Parathyroid adenoma (tissue), 2 donors: ENCODE measurements around the gene AIMP1.

ENCODE experiments used
- H2AFZ ChIP-seq: fragments of 300-600 bp; sonication (generic); one replicate; pipeline ENCODE4 v1.7.0; 2017; ENCODE audit warnings: antibody characterized with exemption, mild to moderate bottlenecking
- H3K27ac ChIP-seq: fragments of 300-600 bp; sonication (generic); one replicate; pipeline ENCODE4 v1.7.0; 2017
- H3K27me3 ChIP-seq: fragments of 300-600 bp; sonication (generic); one replicate; pipeline ENCODE4 v1.7.0; 2017; ENCODE audit warnings: low read length; ENCODE audit not compliant: control insufficient read depth, insufficient read depth
- H3K36me3 ChIP-seq: fragments of 300-600 bp; sonication (generic); one replicate; pipeline ENCODE4 v1.7.0; 2017; ENCODE audit warnings: low read length; ENCODE audit not compliant: control insufficient read depth, insufficient read depth
- H3K4me1 ChIP-seq: fragments of 300-600 bp; sonication (generic); one replicate; pipeline ENCODE4 v1.7.0; 2017; ENCODE audit warnings: control low read depth
- H3K4me2 ChIP-seq: fragments of 300-600 bp; sonication (generic); one replicate; pipeline ENCODE4 v1.7.0; 2017; ENCODE audit warnings: low read length
- H3K4me3 ChIP-seq: fragments of 300-600 bp; sonication (generic); one replicate; pipeline ENCODE4 v1.7.0; 2017; ENCODE audit warnings: low read depth, low read length
- H3K79me2 ChIP-seq: fragments of 300-600 bp; sonication (generic); one replicate; pipeline ENCODE4 v1.7.0; 2017; ENCODE audit warnings: control low read depth
- H3K9ac ChIP-seq: fragments of 300-600 bp; sonication (generic); one replicate; pipeline ENCODE4 v1.7.0; 2017; ENCODE audit warnings: mild to moderate bottlenecking
- H3K9me3 ChIP-seq: fragments of 300-600 bp; sonication (generic); one replicate; pipeline ENCODE4 v1.7.0; 2017; ENCODE audit warnings: low read length; ENCODE audit not compliant: control insufficient read depth
- TF ChIP-seq, protein P1 (sequence below): fragments of 300-600 bp; sonication (generic); IDR thresholded peaks from one replicate; pipeline ENCODE4 v1.7.0; 2017; ENCODE audit warnings: antibody characterized with exemption, mild to moderate bottlenecking
- donor health status: primary hyperparathyroidism.

Gene AIMP1

GRCh38 chr4:106305435-106306055 is 10.8 kb upstream of the AIMP1 start:
- Histone ChIP-seq H3K27me3 (no peaks in the 10 kb centered on the region), H3K4me3 (no peak overlapping the region), H3K36me3 (no peaks in the 10 kb centered on the region), H3K79me2 (peaks cover 11% of the 10 kb centered on the region), H3K27ac (no peak overlapping the region), H2AFZ (no peak overlapping the region), H3K9me3 (no peaks in the 10 kb centered on the region), H3K4me1 (no peaks in the 10 kb centered on the region), H3K4me2 (no peak overlapping the region), H3K9ac (no peak overlapping the region)
- TF ChIP-seq, protein P1, sequence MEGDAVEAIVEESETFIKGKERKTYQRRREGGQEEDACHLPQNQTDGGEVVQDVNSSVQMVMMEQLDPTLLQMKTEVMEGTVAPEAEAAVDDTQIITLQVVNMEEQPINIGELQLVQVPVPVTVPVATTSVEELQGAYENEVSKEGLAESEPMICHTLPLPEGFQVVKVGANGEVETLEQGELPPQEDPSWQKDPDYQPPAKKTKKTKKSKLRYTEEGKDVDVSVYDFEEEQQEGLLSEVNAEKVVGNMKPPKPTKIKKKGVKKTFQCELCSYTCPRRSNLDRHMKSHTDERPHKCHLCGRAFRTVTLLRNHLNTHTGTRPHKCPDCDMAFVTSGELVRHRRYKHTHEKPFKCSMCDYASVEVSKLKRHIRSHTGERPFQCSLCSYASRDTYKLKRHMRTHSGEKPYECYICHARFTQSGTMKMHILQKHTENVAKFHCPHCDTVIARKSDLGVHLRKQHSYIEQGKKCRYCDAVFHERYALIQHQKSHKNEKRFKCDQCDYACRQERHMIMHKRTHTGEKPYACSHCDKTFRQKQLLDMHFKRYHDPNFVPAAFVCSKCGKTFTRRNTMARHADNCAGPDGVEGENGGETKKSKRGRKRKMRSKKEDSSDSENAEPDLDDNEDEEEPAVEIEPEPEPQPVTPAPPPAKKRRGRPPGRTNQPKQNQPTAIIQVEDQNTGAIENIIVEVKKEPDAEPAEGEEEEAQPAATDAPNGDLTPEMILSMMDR = no peak

GRCh38 chr4:106306561-106306960 is 9.8 kb upstream of the AIMP1 start:
- H3K79me2 ChIP-seq = peaks cover 11% of the 10 kb centered on the region
- no peak overlapping the region for H2AFZ ChIP-seq
- no peak overlapping the region for H3K4me2 ChIP-seq
- no peak overlapping the region for H3K4me3 ChIP-seq
- H3K27me3 ChIP-seq = no peaks in the 10 kb centered on the region
- H3K9ac ChIP-seq = no peak overlapping the region
- no peaks in the 10 kb centered on the region for H3K4me1 ChIP-seq
- H3K27ac ChIP-seq = no peak overlapping the region
- no peaks in the 10 kb centered on the region for H3K36me3 ChIP-seq
- TF ChIP-seq, protein P1 = no peak
- no peaks in the 10 kb centered on the region for H3K9me3 ChIP-seq

GRCh38 chr4:106312377-106312776 is 4.0 kb upstream of the AIMP1 start:
- no peaks in the 10 kb centered on the region for H3K27me3 ChIP-seq
- H3K9me3 ChIP-seq = no peaks in the 10 kb centered on the region
- H3K9ac ChIP-seq = no peak overlapping the region
- TF ChIP-seq, protein P1 = no peak
- no peak overlapping the region for H2AFZ ChIP-seq
- H3K36me3 ChIP-seq = no peaks in the 10 kb centered on the region
- H3K79me2 ChIP-seq = peaks cover 7% of the 10 kb centered on the region
- H3K4me2 ChIP-seq = no peak overlapping the region
- no peak overlapping the region for H3K4me3 ChIP-seq
- H3K4me1 ChIP-seq = peaks cover 2% of the 10 kb centered on the region
- no peak overlapping the region for H3K27ac ChIP-seq

DNA sequence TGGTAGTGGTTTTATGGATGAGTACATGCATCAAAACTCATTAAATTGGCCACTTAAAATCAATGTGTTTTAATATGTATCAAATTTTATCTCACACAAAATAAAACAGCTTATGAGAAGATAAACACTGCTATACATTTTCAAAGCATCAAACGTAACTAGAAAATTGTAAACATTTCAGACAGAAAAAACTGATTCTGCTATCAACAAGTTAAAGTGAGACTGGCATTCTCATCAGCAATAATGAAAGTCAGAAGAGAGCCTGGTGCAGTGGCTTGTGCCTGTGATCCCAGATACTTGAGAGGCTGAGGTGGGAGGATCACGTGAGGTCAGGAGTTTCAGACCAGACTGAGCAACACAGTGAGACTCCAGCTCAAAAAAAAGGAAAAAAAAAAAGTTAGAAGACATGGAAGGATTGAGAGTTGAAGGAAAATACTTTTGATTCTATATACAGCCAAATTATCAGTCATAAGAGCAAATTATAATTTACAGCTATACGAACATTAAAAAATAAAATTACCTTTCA is 3.3 kb upstream of the AIMP1 start:
- no peak overlapping the region for H3K4me2 ChIP-seq
- H3K4me3 ChIP-seq = no peak overlapping the region
- no peak overlapping the region for H3K27ac ChIP-seq
- peaks cover 5% of the 10 kb centered on the region for H3K4me1 ChIP-seq
- H3K9me3 ChIP-seq = no peaks in the 10 kb centered on the region
- peaks cover 7% of the 10 kb centered on the region for H3K79me2 ChIP-seq
- H3K9ac ChIP-seq = no peak overlapping the region
- TF ChIP-seq, protein P1 = no peak
- H3K36me3 ChIP-seq = no peaks in the 10 kb centered on the region
- H3K27me3 ChIP-seq = no peaks in the 10 kb centered on the region
- no peak overlapping the region for H2AFZ ChIP-seq

DNA sequence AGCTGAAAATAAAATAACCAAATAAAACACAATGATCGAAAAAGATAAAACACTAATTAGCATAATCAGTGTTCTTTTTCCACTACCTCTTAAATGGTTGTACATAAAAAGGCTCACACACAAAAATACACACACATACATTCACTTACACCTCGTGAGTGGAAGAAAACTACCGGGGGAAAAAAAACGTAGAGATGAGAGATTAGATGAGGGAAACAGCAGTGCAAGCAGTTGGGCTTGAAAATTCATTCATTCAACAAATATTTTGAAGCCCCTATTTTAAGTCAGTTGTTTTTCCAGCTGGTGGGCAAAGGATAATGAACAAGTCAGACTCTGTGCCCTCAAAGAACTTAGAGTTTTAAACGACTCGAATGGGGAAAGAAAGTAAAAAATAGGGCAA is 1.4 kb upstream of the AIMP1 start:
- peak overlapping the region; percentile 95 for H2AFZ ChIP-seq
- H3K4me3 ChIP-seq = peak overlapping the region; percentile 95
- peaks cover 5% of the 10 kb centered on the region for H3K4me1 ChIP-seq
- H3K36me3 ChIP-seq = no peaks in the 10 kb centered on the region
- TF ChIP-seq, protein P1 = no peak
- H3K4me2 ChIP-seq = peak overlapping the region; percentile 86
- peaks cover 4% of the 10 kb centered on the region for H3K79me2 ChIP-seq
- H3K9me3 ChIP-seq = no peaks in the 10 kb centered on the region
- no peak overlapping the region for H3K9ac ChIP-seq
- H3K27ac ChIP-seq = no peak overlapping the region
- H3K27me3 ChIP-seq = no peaks in the 10 kb centered on the region
